Renal pelvis (tissue), 4 donors: ENCODE measurements around the gene STAG2. TPM values are rescaled to one million over a fixed set of nuclear protein-coding genes. Genes with fewer than 3 reads are reported as not detected.

Experiments
- DNase-seq: peaks from one replicate; pipeline ENCODE4 v3.0.0-alpha.2; 2013
- polyA plus RNA-seq, 3 donors: library from polyadenylated mRNA; unstranded; fragments of 120-200 nt; gene quantifications; one replicate each; pipeline ENCODE4 v1.2.1, GENCODE V29; 2013; ENCODE audit not compliant: insufficient read length in 3 of 3

STAG2 gene
- polyA plus RNA-seq, 3 donors: 100 to 123 (median 104) TPM

DNA sequence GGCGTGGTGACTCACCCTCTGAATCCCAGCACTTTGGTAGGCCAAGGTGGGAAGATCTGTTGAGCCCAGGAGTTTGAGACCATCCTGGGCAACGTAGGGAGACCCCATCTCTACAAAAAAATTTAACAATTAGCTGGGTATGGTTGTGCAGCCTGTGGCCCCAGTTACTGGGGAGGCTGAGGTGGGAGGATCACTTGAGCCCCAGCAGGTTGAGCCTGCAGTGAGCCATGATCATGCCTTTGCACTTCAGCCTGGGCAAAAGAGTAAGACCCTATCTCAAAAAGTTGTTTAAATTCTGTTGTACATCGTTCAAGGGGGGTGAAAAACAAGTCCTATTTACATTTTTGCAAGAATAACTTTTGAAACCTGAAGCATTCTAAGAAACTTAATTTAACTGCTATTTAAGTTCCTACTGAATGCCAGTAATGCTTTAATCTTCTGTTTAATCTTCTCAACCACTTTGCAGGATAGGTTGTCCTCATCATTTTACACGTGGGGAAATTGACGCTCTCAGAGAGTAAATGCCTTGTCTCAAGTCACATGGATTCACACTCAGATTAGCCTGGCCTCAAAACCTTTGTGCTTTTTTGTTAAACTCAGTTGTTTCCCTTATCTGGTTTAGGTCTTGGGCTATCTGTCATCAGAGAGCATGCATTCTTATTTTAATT, 7.0 kb downstream of the STAG2 start:
- no peak for DNase-seq

DNA sequence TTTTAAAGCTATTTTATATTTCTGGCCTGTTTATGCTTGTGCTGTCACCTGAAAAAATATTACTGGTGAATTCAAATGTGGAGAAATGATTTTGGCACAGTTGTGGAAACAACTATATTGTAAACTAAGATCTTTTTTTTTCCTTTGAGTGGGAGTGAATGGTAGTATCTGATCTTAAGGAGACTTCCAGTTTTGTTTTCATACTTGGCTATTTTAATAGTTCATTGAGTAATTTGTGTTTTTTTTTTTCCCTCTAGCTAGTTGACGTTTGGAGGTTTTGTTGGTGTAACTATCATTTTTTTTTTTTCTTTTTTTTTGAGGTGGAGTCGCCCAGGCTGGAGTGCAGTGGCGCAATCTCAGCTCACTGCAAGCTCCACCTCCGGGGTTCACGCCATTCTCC, 10.5 kb downstream of the STAG2 start:
- DNase-seq: no peak

DNA sequence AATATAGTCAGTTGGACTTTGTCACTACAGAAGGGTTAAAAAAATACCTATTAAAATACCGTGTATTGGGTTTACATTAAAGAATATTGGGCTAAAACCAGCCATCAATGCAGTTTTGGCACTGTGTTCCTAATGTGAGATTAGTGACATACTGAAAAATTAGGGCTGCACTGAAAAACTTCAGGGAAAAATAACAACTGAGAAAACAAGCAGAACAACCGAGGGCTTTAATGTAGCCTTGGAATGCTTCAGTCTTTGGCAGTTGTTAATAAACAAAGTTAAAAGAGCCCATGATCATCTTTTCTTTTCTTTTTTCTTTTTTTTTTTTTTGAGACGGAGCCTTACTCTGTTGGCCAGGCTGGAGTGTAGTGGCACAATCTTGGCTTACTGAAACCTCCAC, 12.4 kb downstream of the STAG2 start:
- no peak for DNase-seq

DNA sequence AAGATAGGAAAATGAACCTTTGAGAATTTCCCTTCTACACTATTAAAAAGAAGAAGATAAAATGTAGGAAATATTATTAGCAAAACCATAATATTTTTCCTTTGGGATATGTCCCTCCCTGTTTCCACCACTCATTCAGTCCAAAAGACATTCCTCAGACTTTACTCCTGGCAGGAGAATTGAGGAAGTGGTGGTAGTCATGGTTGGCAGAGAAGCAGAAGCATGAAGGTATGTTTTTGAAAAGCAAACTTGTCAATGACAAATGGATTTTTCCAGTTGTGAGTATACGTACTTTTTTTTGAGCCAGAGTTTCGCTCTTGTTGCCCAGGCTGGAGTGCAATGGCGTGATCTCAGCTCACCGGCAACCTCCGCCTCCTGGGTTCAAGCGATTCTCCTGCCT, 13.7 kb downstream of the STAG2 start:
- no peak for DNase-seq

DNA sequence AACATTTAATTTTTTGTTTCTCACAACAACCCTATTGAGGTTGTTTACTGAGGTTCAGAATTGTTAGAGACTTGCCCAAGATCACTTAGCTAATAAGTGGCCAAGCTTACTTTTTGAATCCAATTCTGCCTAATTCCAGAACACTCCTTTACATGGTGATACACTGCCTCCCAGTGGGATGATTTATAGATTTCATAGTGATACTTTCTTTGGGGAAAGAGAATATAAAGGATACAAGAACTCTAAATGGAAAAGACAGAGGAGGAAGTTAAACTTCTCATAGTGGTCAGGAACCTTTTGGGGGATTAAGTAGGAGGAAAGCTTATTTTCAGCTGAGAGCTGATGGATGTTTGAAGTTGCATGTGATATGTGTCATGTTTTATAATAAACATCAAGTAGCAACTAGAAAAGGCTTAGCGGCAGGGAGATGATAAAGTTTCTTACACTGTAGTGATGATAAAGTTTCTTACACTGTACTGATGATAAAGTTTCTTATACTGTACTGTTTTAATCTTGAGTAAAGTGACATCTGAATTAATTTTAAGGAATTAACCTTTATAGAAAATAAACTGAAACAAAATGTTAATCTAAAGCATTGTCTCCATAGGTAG, 15.3 kb downstream of the STAG2 start:
- DNase-seq: no peak

DNA sequence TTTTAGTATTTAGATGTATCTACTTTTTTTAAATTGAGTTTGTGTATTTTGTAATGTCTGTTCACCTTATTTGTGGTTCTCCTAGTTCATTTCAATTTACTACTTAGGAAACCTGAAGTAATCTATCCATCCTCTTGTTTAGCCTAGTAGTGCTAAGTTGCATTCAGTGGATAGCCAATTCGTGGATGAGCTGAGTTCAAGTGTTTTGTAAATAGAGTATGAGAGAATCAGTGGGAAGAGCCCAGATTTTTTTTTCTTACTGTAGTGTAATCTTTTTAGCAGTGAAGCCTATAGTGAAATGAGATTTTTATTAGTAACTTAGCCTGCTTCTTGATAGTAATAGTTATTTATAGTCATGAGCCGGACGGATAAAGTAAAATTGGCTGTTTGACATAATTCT, 21.7 kb downstream of the STAG2 start:
- DNase-seq: no peak

DNA sequence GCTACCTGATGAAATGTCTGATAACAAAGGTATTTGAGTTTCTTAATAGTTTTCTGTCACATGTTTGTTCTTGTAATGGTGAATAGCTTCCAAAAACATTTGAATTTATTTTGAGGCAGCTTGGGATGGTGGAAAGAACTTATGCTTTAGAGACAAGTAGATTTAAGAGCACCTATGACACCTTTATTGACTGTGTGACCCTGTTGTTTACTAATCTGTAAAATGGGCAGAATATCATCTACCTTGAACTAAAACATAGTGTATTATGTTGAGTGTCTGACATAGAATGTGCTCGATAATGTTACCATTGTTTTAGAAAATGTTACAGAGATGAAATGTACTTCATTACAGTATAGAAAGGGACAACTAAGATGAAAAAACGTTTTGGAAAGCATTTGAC, 24.9 kb downstream of the STAG2 start:
- DNase-seq: no peak

DNA sequence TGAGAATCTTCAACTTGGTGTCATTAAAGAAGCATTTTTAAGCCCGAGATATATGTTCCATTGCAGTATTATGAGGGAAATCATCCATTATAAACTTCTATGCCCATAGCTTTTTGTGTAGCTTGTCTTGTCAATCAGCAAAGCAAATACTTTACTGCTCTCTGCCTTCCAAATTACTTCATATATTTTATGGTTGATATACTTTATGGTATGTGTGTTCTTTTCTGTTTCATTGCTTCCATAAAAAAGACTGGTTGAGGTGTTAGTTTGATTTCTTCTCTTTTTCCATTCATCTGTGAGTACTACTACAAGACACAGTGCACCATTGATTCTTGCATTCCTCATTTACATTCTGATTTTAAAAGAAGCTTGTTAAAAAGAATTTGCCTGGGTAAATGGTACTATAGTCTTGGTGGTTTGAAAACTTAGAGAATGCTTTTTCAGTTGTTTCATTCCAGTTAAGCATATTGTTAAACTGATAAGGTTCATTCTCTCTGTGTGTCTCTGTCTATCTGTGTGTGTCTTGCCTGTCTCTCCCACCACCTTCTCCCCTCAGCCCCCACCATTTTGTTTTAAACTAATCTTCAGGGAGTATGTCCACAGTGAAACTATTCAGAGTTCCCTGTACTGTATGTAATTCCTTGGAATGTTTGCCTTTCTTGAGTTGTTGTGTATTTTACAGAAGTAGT, 27.1 kb downstream of the STAG2 start:
- no peak for DNase-seq

DNA sequence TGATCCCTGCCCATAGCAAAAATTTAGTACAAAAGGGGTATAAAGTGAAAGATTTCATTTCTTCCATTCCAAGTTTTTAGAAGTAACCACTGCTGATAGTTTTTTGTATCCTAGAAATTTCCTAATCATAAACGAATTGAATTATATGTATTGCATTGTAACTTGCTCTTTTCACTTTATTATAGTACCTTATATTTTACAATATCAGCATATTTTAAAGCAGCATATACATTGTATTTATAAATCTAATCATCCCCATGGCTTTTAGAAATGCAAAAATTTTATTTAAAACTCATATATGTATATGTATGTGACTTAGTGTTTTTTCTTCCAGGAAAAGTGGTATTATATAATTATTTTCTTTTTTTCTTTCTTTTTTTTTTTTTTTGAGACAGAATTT, 27.7 kb downstream of the STAG2 start:
- no peak for DNase-seq

DNA sequence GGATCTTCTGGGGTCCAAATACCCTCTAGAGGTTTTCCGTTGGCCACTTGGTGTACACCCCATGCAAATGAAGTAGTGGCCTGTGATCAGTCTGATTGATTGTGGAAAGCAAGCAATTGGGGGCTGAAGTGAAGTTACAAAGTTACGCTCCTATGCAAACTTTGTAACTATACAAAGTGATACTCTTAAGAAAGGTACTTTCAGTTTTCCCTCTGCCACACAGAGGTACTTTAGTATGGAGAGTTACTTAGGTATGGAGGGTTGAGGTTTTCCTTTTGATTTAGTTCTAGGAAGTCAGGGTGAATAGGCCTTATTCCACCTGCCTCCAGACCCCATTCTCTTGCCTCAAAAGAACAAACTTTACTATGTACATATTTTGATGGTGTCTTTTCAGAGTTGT, 28.7 kb downstream of the STAG2 start:
- DNase-seq: no peak

DNA sequence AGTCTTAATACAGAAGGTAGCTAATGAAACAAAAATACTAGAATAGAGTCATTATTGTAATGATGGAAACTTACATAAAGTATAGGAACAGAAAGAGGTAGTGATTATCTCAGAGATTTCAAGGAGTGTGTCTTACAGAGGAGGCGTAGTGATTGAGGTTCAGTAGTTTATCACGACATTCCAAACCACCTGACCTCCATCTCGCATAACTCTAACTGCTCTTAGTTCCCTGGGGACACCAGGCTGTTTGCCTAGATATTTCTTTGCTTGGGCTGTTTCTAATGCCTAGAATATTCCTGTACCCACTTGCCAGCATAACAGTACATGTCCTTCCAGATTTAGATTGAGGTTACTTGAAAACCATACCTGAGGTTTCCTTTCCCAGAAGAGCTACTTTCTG, 29.1 kb downstream of the STAG2 start:
- DNase-seq: no peak

DNA sequence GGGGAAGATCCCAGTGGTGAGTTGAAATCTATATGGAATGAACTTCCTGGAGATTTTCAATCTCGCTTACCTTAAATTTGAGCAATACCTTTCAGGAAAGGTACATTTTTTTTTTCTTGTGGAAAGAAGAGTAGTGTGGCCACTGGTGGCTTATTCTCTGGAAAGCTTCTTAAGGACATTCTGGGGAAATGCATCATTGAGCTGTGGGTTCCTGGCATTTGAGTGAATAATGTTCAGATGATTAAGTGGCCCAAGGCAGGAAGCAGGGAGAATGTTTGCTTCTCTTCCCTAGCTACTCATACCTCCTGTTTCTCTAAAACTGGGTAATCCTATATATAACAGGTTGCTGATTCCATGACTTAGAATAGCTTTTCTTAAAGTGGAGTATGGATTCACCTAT, 31.8 kb downstream of the STAG2 start:
- DNase-seq: no peak

DNA sequence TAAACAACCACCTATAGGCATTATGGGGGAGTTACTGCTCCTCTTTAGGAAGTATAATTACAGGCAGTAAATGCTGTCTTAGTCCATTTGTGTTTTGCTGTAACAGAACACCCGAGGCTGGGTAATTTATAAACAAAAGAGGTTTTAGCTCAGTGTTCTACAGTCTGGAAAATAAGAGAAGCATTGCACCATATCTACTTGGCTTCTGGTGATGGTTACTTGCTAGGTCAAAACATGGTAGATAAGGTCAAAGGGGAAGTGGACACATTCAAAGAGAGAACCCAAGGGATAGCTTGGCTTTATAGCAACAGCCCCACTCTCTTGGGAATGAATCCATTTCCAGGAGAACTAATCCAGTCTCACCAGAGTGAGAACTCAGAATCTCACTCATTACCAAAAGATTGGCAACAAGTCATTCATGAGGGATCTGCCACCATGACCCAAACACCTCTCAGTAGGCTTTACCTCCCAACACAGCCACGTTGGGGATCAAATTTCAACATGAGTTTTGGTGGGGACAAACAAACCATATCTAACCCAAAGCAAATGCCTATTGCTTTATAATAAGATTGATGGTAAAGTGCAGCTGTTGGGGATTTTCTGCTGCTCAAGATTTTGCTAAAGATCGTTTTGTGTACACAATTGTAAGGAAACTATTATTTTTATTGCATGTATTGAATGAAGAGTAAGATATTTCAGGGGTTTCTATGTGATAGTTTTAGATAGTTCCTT, 32.6 kb downstream of the STAG2 start:
- DNase-seq: no peak

DNA sequence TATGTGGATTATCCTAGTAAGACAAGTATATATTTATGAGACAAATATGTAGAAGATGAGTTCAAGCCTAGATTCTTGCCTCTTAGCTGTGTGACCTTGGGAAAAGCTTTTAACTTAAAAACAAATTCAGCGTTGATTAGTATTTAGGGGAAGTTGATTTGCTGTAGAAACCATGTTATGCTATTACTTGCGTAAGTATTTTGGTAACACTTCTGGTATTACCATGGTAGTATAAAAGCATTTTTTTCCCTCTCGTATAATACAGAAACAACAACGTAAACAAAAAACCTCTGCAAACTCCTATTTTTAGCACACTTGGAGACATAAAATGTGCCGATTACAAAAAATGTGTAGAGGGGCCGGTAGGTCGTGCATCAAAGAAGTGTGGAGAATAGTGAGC, 33.2 kb downstream of the STAG2 start:
- no peak for DNase-seq

DNA sequence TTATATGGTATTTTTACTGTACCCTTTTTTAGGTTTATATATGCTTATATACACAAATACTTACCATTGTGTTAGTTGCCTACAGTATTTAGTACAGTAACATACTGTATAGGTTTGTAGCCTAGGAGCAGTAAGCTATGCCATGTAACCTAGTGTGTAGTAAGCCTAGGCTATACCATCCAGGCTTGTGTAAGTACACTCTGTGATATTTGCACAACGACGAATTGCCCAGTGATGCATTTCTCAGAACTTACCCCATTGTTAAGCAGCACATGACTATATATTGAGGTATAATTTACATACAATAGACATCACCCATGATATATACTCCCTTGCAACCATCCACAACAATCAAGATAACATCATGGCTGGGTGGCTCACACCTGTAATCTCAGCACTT, 40.1 kb downstream of the STAG2 start:
- DNase-seq: no peak

DNA sequence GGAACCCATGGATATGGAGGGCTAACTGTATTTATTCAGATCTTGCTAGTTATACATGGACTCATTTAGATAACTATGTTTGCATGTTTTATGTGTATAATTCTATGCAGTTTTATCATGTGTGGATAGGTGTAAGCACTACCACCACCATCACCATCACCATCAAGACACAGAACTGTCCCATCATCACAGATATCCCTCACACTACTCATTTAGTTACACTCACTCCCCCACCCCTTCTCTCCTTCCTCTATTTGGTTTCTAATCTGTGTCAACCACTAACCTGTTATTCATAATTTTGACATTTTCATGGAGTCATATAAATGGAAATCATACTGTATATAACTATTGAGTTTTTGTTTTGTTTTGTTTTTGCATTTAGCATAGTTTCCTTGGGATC, 43.7 kb downstream of the STAG2 start:
- DNase-seq: no peak

DNA sequence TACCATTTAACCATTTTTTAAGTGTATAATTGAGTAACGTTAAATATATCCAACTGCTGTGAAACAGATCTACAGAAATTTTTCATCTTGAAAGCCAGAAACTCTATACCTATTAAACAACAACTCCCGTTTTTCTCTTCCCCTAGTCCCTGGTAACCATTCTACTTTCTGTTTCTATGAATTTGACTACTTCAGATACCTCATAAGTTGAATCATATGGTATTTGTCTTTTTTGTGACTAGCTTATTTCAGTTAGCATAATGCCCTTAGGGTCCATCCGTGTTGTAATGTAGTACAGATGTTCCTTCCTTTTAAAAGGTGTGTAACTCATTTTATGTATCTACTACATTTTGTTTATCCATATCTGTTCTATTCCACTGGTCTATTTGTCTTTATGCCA, 48.7 kb downstream of the STAG2 start:
- no peak for DNase-seq

DNA sequence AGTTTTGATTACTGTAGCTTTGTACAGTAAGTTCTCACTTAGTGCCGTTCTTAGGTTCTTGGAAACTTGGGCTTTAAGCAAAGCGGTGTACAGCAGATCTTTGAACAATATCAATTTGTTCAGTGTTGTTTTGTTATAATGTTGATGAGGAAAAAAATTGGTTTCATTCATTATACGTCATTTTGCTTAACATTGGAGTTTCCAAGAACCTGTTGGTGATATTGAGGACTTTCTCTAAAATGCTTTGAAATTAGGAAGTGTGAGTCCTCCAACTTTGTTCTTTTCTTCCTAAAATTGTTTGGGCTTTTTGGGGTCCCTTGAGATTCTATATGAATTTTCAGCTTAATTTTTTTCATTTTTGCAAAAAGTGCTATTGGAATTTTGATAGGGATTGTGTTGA, 49.1 kb downstream of the STAG2 start:
- DNase-seq: no peak

DNA sequence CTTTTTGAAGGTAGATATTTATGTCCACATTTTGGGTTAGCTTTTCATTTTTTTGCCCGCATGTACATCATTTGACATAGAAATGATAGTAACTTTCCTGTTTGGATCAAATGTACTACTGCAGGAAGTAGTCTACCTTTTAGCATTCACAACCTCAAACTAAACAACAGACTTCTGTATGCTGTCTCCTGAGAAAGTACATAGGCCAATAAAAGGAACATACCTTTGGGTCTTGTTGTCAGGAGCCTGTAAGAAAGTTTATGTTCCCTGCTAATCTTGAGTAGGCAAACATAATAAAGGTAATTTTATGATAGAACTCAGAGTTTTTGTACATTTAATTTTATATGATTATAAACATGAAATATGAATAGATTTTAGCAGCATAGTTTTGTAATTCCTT, 54.2 kb downstream of the STAG2 start:
- no peak for DNase-seq

DNA sequence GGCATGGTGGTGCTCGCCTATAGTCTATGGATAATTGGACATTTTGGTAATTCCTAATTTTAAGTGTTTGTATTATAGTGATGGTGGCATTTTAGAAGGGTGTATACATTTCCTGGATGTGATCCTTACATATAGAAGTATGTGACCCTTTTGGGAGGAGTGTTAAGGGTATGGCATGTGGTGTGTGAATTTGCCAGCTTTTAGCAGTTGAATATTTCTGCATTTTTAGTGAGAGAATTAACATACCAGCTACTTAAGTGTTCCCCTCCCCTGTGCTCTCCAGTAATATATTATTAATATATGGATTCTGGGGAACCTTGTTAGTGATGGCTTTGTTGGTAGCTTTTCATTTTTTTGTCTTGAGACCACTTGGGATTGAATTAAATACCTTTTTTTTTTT, 55.3 kb downstream of the STAG2 start:
- DNase-seq: no peak

DNA sequence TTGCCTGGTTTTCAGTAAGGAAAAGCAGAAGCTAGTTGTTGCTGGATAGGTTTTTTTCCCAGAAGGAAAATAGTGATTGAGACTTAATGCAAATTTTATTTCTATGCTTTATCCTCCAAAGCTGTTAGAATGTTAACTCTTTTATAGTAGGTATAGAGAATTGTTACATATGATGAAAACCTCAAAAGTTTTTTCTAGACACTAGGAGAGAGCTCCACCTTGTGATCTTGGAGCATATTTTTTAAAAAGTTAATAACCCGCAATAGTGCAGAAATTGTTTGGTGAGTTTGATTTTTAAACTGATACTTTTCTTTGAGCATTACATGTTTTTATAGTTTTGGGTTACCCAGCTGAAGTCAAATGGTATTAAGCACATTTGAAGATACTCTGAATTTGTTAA, 56.5 kb downstream of the STAG2 start:
- no peak for DNase-seq

DNA sequence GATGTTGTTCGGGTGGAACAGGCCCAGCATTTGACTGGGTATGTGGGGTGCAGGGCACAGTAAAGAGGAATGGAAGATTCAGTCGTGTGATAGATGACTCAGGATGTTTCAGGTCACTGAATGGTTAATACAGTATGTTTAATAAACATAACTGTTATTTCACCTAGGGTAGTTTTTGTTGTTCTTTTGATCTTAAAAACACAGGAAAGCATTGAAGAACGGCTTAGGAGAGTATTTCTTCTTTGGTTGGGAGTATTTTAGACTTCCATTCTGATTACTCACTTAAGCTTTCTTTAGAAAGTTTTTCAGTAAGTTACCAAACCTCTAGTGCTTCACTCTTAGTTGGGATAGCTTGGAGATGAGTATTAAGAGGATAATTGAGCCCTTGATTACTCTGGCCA, 62.3 kb downstream of the STAG2 start:
- no peak for DNase-seq

DNA sequence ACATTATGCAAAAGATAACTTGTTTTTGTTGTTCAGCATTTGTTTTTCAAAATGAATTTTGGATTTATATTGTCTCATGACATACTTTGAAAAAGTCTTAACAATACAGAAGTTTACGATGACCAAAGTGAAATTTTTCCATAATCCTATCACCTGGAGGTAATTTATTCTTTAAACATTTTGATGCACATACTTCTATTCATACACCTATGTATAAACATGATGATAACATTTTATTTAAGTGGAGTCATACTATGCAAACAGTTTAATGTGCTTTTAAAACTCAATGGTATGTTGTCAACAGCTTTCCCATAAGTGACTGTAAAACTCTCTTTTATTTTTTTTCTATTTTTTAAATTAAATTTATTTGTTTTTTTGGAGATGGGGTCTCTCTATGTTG, 65.0 kb downstream of the STAG2 start:
- no peak for DNase-seq
